Kidney (tissue), 14 donors: ENCODE data around the gene FBXW2. TPM values are rescaled to one million over a fixed set of nuclear protein-coding genes. Genes with fewer than 3 reads are reported as not detected.

Experiments used
- DNase-seq, 5 donors: peaks; one replicate each; pipeline ENCODE4 v3.0.0-alpha.2; 2013 to 2020
- FAIRE-seq: peaks from 2 replicates; lab custom pipeline; 2012; peaks lifted over from hg19 to GRCh38; lab: Jason Lieb, UNC
- H3K27ac ChIP-seq, 2 donors: one replicate each; pipeline ENCODE4 v1.7.0; 2013; ENCODE audit warnings: low read depth in 2 of 2, low read length in 2 of 2, inconsistent platforms in 1 of 2
- H3K27me3 ChIP-seq: one replicate; pipeline ENCODE4 v1.7.1; 2013; ENCODE audit warnings: low read length, inconsistent platforms; ENCODE audit not compliant: control insufficient read depth, insufficient read depth
- H3K36me3 ChIP-seq, 3 donors: one replicate each; pipeline versions ENCODE4 v1.7.0 to v1.7.1; 2013; ENCODE audit warnings: low read length in 3 of 3, control low read depth in 1 of 3, inconsistent platforms in 1 of 3; ENCODE audit not compliant: insufficient read depth in 3 of 3, control insufficient read depth in 2 of 3
- H3K4me1 ChIP-seq, 3 donors: one replicate each; pipeline versions ENCODE4 v1.7.0 to v1.7.1; 2013; ENCODE audit warnings: low read length in 3 of 3, inconsistent platforms in 1 of 3, low read depth in 1 of 3; ENCODE audit not compliant: control insufficient read depth in 2 of 3, insufficient read depth in 2 of 3
- H3K4me3 ChIP-seq, 3 donors: one replicate each; pipeline versions ENCODE4 v1.7.0 to v1.8.1; 2013; ENCODE audit warnings: low read length in 3 of 3, control low read depth in 1 of 3, inconsistent platforms in 1 of 3
- H3K9ac ChIP-seq, 3 donors: one replicate each; pipeline versions ENCODE4 v1.7.0 to v1.7.1; 2013; ENCODE audit warnings: low read length in 3 of 3, control low read depth in 1 of 3, inconsistent platforms in 1 of 3
- H3K9me3 ChIP-seq, 3 donors: one replicate each; pipeline versions ENCODE4 v1.7.0 to v1.7.1; 2013; ENCODE audit warnings: low read length in 3 of 3, control low read depth in 1 of 3, inconsistent platforms in 1 of 3; ENCODE audit not compliant: control insufficient read depth in 2 of 3, insufficient read depth in 1 of 3
- CTCF ChIP-seq: IDR thresholded peaks from 3 replicates; pipeline ENCODE4 v1.5.1; 2012; ENCODE audit warnings: mild to moderate bottlenecking, moderate library complexity, borderline replicate concordance; ENCODE audit not compliant: insufficient read depth; ENCODE audit errors: extremely low read depth
- intact Hi-C: fragments of 100-400 bp; cut with DNase I; formaldehyde crosslinking; loops from one replicate; pipeline ENCODE4 v1.11.1; 2022
- polyA plus RNA-seq: library from polyadenylated mRNA; stranded (reverse); fragments of 350-450 nt; fragmentation: Illumina TruSeq; extraction: RNeasy Lipid Tissue Mini Kit (QIAGEN cat#74804); gene quantifications from one replicate; pipeline ENCODE4 v1.2.3, GENCODE V29; 2014; ENCODE audit warnings: low read depth, low replicate concordance; ENCODE audit not compliant: insufficient read depth
- total RNA-seq: library from RNA; stranded (reverse); fragmentation: NEBNext Ultra II Directional; extraction: Animal tissue kit (Norgen Biotek cat#: 25700); gene quantifications from one replicate; pipeline ENCODE4 v1.2.1, GENCODE V29; 2021
- donor health status: control.
- donor health status: control.
- donor health status: control.
- donor health status: control.
- donor health status: control.
- donor health status: DM: yes; HTN: yes; CAD: no.
- donor health status: Normal renal cell carcinoma (clear cell type).

Gene FBXW2
- total and polyA plus RNA-seq, 2 donors from 2014 or later, result 13.8 to 67.8 TPM

GRCh38 chr9:120718316-120718715 is 74.9 kb downstream of the FBXW2 start:
- no peaks in the 10 kb centered on the region for H3K36me3 ChIP-seq

GRCh38 chr9:120717176-120717575 is 76.0 kb downstream of the FBXW2 start:
- Histone ChIP-seq H3K27ac (no peak overlapping the region), H3K27me3 (no peaks in the 10 kb centered on the region), H3K4me1 (peaks cover 2 to 8% (median 3%) of the 10 kb centered on the region in 3 donors), H3K36me3 (no peaks in the 10 kb centered on the region), H3K9ac (no peak overlapping the region), H3K9me3 (no peaks in the 10 kb centered on the region), H3K4me3 (no peak overlapping the region)
- intact Hi-C loops, result no loop called here
- no peak for TF ChIP-seq CTCF
- DNase-seq, result no peak
- no peak for FAIRE-seq

More at GRCh38 chr9:120718316-120718715, 74.9 kb downstream of the FBXW2 start:
- H3K4me3 ChIP-seq, result no peak overlapping the region
- no peaks in the 10 kb centered on the region for H3K9me3 ChIP-seq
- H3K27me3 ChIP-seq, result no peaks in the 10 kb centered on the region
- H3K4me1 ChIP-seq, result peaks cover 0 to 8% (median 3%) of the 10 kb centered on the region in 3 donors
- DNase-seq (no peak), FAIRE-seq (no peak)
- intact Hi-C loops, result no loop called here
- H3K27ac ChIP-seq, result no peak overlapping the region
- TF ChIP-seq CTCF, result no peak
- no peak overlapping the region for H3K9ac ChIP-seq

GRCh38 chr9:120716483-120716882 is 76.7 kb downstream of the FBXW2 start:
- TF ChIP-seq CTCF, result no peak
- DNase-seq (no peak), FAIRE-seq (no peak)
- Histone ChIP-seq H3K27me3 (no peaks in the 10 kb centered on the region), H3K9me3 (no peaks in the 10 kb centered on the region), H3K4me1 (peaks cover 3 to 8% (median 3%) of the 10 kb centered on the region in 3 donors), H3K36me3 (no peaks in the 10 kb centered on the region), H3K4me3 (no peak overlapping the region), H3K9ac (no peak overlapping the region), H3K27ac (no peak overlapping the region)
- intact Hi-C loops, result no loop called here
